Stimulated activated naive CD4-positive, alpha-beta T cell (primary cell): ENCODE results near the gene BTBD2.
"Not testable (repeated sequence)": the region's sequence is repeated elsewhere in the genome, so short reads cannot be mapped to it uniquely, and the experiment has no call there.

Source experiments
- DNase-seq, 6 experiments: peaks; one replicate each; lab custom pipeline; 2025; lab: John Stamatoyannopoulos, UW

The BTBD2 gene

GRCh38 chr19:2014131-2014571, 1.4 kb downstream of the BTBD2 start:
- DNase-seq = no peak

DNA sequence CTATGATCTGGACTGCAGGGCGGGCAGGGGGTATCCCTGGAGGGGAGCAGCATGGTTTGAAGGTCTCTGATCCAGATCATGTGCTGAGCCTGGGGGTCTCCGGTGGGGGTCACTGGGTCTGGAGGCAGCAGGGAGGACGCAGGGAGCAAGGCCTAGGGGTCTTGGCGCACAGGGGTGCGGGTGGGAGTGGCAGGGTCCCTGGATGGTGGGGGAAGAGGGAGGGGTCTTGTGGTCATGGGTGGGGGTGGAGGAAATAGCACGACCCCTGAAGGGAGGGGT, 1.9 kb downstream of the BTBD2 start:
- no peak for DNase-seq

DNA sequence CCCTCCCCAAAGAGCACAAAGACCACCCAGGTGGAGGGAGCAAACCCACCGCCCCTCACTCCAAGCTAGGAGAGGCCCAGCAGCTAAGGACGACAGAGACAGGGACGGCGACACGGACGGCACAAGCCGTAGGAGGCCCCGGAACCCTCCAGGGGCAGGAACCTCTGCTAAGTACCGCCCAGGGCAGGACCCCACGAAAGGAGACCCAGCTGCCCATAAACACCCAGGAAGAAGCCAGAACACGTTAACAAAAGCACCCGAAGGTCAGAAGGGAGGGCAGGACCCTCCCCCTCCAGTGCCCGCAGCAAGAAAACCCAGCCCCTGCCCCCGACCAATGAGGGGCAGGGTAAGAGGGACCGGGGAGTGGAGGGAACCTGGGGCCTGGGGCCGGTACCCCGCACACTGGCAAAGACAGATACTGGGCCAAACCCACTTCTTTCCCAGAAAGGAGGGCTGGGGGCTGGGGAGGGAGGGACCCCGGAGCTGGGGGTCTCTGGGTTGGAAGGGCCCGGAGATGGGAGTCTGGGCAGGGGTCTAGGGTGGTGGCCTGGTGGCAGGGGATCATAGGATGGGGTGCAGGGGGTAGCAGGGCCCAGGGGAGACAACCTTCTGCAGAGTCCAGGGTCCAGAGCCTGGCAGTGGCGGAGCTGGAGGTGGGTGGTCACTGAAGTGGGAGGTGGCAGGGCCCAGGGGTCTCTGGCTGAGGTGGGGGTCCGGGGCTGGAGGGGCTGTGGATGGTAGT, 2.4 kb downstream of the BTBD2 start:
- DNase-seq = no peak

DNA sequence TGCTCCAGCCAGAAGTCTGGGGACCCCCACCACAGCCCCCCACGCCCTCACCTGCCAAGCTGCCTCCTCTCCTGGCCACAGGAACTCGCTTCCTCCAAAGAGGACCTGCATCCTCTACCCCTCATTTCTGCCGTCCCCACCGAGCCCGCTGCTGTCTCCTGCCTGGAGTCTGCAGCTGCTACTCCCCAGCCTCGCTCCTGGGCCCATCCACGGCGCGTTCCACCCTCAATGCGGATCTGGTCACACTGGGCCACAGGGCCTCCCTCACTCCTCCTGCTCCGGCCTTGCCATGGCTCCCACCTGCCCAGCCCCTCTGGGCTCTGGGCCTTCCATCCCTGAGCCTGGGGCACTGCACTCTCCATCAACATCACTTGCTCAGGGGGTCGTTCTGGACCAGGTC, 4.3 kb downstream of the BTBD2 start:
- DNase-seq = no peak

DNA sequence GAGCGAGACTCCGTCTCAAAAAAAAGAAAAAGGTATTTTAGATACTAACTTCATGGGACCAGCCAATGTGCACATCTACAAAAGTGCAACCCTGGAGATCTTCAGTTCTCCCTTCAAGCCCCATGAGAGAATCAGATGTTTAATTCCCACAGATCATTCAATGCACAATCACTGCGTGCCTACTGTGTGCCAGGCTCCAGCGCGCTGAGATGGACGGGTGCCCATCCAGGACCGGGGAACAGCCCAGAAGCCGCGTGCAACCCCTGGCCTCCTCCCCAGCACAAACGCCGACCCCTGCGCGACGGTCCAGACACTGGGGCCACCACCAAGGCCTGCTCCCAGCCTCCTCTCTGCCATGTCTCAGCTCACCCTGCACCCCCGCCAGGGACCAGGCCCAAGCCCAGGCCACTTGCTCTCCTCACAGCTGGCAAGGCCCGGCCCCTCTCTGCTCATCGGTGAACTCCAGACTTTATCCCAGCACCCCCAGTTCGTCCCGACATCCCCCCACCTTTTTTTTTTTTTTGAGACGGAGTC, 5.3 kb downstream of the BTBD2 start:
- no peak for DNase-seq

GRCh38 chr19:2003874-2004273, 11.6 kb downstream of the BTBD2 start:
- no peak for DNase-seq

DNA sequence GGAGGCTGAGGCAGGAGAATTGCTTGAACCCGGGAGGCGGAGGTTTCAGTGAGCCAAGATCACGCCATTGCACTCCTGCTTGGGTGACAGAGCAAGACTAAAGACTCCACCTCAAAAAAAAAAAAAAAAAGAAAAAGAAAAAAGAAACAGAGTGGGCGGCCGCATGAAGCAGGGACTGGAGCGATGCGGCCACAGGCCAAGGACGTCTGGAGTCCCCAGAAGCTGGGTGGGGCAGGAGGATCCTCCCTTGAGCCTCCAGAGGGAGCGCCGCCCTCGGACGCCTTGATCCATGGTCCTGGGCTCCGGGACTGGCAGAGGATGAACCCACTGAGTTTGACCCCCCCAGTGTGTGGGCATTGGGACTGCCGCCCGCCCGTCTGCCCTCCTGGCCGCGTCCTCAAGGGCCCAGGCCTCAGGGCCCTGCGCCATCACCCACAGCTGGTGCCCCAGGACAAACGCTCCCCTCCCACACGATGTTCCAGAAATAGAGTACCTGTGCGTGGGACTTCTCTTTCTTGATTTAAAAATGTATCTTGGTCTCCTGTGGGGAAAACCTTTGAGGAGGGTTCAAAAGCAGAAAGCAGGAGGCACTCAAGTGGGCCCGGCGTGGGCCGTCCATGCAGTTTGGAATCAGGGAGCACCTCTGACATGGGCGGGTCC, 15.5 kb downstream of the BTBD2 start:
- DNase-seq = no peak

DNA sequence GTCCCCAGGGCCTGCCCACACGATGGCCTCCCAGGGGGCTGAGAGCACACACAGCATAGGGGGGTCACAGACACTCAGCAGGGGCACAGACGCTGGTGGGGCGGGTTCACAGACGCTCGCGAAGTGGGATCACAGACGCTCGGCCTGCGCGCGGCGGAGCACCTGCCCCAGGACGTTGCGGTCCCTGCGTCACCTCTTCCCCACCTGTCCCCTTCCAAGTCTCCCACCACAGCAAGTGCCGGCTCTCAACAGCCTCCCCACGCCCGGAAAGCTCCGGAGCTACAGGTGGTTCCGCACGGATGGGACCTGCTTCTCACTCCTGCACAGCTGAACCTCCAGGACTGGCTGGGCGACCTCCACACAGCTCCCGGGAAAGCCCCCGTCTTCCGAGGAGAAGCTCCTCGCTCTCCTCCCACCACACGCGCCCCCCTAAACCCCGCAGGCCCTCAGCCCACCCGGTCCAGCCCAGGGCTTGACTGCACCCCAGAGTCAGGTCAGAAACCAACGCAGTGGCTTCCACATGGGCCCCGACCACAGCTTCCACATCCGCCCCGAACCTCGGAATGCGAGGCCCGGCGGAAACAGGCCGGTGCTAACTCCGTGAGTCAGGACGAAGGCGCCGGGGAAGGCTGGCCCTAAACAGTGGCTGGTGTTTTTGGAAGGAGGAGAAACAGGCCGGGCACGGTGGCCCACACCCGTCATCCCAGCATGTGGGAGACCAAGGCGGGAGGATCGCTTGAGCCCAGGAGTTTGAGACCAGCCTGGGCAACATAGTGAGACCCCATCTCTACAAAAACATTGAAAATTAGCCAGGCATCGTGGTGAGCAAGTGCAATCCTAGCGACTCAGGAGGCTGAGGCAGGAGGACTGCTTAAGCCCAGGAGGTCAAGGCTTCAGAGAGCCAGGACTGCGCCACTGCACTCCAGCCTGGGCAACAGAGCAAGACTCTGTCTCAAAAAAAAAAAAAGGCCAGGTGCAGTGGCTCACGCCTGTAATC, 16.5 kb downstream of the BTBD2 start:
- no peak for DNase-seq

DNA sequence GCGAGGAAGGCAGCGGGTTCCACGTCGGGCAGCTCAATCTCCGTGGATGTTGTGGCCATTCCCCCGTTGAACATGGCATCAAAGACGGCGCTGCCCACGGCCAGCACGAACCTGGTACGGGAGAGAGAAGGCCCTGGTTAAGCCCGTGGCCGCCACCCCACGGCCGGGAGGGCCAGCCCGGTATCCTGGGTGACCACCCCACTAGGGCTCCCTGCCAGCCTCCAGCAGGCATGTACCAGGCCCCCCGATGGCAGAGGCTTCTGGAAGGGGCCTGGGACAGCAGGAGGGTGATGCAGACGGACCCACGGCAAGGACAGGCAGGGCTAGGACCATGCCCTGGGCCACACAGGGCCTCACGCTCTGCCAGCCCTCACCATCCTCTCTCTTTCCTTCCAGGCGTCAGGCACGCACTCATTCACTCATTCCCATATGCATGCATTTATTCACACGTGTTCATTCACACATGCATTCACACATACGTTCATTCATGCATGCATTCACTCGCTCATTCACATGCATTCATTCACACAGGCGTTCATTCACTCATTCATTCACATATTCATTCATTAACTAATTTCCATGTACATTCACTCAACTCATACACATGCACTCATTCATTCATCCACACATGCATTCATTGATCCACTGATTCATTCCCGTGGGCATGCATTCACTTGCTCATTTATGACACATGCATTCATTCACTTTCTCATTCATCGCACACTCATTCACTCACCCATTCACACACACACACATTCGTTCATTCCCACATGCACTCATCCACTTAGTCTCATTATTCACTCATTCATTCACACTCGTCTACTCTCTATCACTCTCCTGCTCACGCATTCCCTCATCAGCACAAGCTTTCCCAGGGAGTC, 17.9 kb downstream of the BTBD2 start:
- DNase-seq = no peak

DNA sequence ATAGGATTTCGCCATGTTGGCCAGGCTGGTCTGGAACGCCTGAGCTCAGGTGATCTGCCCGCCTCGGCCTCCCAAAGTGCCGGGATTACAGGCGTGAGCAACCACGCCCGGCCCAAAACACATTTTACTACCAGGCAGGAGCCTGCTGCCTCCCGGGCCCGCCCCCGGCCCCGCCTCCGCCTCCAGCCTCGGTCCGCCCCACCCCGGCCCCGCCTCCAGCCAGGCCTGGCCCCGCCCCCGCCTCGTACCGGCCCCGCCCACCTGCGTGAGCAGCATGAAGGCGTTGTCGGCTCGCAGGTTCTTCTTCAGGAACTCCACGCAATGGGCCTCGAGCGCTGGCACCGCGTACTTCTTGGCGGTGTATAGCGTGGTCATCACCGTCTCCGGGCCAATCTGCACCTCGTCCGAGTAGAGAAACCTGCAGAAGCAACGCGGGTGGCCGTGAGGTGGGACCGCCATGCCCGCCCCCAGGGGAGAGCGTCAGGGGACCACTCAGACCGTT, 22.7 kb downstream of the BTBD2 start:
- DNase-seq = peak in 1 of 6 experiments; percentile 19

GRCh38 chr19:1991018-1991913, 24.2 kb downstream of the BTBD2 start:
- DNase-seq = no peak

- DNase-seq = no peak
Measured at GRCh38 chr19:1990230-1991017, 25.1 kb downstream of the BTBD2 start.

DNA sequence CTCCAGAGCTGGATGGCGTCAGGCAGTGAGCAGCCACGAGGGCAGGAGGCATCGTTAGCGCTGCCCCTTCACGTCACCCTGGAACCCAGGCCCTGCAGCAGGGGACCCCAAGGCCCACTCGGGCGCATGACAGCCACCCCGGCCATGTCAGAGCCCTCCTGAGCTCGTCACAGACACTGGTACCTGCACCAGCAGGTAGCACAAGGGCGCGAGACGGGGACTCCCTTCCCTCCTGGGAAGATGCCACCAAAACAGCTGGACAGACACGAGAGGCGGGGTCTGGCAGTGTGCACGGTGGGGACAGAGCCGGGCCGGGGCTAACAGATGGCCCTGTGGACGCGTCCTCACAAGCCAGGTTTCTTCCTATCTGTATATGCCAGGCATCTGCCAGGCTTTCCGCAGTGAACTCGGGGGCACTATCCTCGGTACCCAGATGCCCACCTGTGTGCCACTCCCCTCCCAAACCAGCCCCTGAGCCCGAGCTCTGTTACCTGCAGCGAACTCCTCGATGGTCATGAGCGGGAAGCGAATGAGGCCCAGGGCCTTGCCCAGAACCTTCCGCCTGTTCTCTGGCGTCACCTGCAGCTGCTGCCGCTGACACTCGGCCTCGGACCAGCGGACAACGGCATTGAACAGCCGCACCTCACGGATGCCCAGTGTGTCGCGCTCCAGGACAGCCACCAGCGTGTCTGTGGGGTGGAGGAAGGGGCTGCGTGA, 25.8 kb downstream of the BTBD2 start:
- DNase-seq = no peak

GRCh38 chr19:1988464-1988863, 27.1 kb downstream of the BTBD2 start:
- not testable (repeated sequence) for DNase-seq

- DNase-seq = no peak
Measured at GRCh38 chr19:1987197-1988187, 28.0 kb downstream of the BTBD2 start.

- no peak for DNase-seq
Measured at GRCh38 chr19:1986357-1987162, 29.0 kb downstream of the BTBD2 start.
